Myocyte (in vitro differentiated cells): ENCODE results near the gene GRIK1. TPM values are rescaled to one million over a fixed set of nuclear protein-coding genes. Genes with fewer than 3 reads are reported as not detected.
"Not testable (repeated sequence)": the region's sequence is repeated elsewhere in the genome, so short reads cannot be mapped to it uniquely, and the experiment has no call there.

Experiments
- DNase-seq: peaks from one replicate; pipeline ENCODE4 v3.0.0-alpha.2; 2012; ENCODE audit warnings: low read depth
- polyA plus RNA-seq: library from polyadenylated mRNA; unstranded; fragments of >200 nt; gene quantifications from one replicate; pipeline ENCODE4 v1.2.1, GENCODE V29; 2012; ENCODE audit warnings: missing spikeins
- total RNA-seq: library from RNA; depleted of rRNA; stranded (reverse); fragments of >200 nt; gene quantifications from 2 replicates; pipeline ENCODE4 v1.2.3, GENCODE V29; 2014

The GRIK1 gene
- total RNA-seq, result 0.16 TPM in 1 of 2 replicates, not detected in the other
- 0.23 TPM for polyA plus RNA-seq

DNA sequence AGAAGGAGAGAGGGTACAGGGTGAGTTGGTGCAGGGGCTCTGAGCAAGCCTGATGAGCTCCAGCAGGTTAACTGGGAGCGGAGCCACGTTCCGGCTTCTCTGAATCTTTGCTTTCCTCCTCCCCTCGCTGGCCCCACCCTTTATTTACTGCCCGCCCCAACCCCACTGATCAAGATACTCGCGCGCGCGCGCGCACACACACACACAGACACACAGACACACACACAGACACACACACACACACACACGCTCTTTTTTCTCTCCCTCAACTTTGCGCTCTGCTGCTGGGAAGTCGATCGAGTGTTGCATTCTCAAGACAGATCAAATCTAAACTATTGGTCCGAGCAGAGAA is at the start of gene GRIK1:
Gene GRIK1, minus strand, starts transcription at position 73 of the 352 bp plus-strand sequence.
- DNase-seq, result no peak

DNA sequence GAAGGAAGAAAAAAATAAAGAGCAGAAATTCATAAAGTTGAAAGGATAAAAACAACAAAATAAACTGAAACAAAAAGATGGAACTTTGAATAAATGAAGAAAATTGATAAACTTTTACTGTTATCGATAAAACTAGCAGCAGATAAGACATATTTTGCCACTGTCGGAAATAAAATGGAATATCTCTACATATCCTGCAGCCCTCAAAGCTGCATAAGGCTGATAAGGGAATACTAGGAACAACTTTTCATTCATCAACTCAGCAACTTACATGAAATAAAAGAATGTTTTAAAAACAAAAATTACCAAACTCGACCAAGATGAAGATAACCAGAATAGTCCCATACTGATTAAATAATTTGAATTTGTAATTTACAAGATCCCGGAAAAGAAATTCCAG is 48.0 kb upstream of the GRIK1 start:
- DNase-seq, result no peak

DNA sequence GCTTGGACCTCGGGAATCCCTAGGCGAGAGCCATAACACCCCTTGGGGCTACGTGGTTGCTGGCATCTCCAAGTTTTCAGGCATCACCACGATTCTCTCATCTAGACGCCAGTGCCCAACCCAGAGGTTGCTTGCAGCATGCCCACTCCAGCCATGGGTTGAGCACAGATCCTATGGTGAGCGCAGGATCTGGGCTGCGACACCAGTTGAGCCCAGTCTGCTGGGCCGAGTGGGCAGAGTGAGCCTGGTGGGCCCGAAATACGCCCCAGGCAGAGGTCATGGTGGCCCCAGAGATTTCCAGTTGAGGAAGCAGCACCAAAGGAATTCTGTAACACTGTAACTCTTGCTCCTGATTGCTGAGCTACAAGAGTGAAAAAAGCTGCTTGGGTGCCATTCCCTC is 46.1 kb upstream of the GRIK1 start:
- DNase-seq, result no peak

DNA sequence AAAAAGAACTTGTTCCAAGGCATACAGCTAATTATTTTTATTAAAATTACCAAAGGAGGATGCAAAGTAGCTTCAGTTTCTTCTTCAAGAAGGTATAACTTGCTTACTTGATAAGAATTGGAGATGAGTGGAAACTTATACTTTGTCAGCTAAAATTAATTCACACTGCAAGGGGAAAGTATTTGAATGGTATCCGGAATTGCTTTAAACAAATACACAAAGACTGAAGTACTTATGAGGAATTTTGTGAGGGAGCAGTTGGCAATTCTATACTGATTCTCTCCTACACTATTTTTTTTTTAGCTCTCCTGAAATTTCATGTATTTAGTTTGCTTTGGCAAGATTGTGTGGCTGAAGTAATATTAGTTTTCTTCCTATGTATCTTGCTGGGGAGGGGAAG is 39.2 kb upstream of the GRIK1 start:
- no peak for DNase-seq

DNA sequence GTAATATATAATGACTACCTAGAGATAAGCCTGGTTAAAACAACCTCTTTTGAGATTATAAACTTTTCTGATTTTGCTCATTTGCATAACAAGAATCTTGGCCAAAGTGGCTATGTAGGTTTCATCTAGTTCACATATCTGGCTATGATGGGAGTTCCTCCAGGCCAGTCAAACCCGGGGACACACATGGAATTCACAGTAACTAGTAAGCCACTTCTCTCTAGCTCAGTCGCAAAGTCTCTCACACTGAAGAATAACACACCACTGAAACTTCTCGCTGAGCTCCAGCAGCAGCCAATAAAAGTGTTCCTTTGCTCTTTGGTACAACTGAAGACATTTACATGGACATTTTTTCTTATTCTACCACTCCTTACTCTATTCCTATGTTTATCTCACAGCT is 36.0 kb upstream of the GRIK1 start:
- DNase-seq, result no peak

DNA sequence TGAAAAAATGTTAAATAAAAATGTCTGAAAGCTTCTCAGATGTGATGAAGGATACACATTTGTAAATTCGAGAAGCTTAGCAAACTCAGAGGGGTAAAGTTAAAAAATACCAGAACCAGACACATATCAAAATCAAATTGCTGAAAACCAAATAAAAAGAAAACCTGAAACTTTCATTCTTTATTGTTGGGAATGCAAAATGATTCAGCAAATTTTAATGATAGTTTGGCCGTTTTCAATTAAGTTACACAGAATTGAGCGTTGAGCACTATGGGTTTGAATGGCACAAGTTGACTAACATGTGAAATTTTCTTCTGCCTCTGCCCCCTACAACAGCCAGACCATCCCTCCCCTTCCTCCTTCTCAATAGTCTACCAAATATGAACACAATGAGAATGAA is 33.5 kb upstream of the GRIK1 start:
- DNase-seq, result no peak

DNA sequence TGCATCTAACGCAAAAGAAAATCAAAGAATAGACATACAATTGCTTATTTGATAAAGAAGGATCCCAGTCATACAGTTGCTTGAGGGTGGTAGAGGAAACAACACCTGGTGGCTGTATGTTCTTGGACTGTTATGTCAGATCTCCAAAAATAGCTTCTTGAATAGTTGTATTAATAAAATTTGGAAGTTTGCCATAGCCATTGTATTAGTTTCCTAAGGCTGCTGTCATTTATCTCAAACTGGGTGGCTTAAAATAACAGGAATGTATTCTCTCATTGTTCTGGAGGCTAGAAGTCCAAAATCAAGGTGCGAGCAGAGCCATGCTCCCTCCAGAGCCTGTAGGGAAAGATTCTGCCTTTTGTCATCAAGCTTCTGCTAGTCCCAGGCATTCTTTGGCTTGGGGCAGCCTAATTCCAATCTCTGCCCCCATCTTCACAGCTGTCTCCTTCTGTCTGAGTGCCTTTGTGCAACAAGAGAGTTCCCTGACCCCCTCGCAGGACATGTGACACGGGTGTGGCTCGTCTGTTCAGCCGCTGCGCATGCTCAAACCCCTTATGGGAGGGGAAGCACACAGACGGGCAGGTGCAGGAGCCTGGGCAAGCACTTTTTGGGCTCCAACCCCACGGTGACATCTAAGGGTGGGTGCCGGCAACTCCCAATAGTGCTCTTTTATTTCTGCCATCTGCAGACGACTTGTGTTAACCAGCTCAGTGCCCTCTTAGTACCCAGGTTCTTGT is 21.7 kb upstream of the GRIK1 start:
- peak; percentile 6 for DNase-seq

DNA sequence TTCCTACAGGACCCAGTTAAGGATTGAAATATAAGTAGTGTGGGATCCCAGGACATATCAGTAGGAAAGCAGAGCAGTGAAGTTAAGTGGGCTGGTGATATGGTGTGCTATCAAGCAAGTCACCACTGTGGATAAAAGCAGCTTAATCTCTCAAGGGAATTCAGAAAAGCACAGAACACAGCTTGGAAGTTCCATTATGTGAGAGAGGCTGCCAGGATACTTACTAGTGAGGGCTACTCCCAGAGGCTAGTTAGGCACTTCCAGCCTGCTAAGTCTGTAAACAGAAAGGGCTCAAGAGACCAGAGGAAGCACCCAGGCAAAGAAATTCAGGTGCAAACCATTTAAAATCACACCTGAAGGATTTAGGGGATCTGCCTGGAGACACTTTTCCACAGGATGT is 18.8 kb upstream of the GRIK1 start:
- no peak for DNase-seq

DNA sequence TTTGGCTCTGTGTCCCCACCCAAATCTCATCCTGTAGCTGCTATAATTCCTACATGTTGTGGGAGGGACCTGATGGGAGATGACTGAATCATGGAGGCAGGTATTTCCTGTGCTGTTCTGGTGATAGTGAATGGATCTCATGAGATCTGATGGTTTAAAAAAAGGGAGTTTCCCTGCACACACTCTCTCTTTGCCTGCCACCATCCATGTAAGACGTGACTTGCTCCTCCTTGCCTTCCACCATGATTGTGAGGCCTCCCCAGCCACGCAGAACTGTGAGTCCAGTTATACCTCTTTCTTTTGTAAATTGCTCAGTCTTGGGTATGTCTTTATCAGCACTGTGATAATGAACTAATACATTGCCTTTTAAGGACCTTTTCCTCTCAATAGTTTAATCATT is 18.2 kb upstream of the GRIK1 start:
- not testable (repeated sequence) for DNase-seq

DNA sequence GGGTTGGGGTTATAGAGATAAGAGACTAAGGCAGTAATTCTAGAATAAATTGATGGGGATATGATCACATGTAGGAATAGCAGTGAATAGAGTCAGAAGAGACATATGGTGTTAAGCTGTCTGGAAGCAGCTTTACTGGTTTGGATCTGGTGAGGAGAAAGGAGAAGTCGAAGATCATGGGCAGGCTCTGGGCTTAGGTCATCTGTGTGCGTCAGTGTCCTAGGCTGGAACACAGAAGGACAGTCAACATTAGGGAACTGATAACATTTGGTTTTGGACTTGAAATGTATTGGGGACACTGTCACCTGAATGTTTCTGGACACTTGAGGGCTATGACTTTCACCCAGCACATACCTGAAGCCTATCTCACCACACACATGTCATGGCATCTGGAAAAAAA is 13.9 kb upstream of the GRIK1 start:
- no peak for DNase-seq

DNA sequence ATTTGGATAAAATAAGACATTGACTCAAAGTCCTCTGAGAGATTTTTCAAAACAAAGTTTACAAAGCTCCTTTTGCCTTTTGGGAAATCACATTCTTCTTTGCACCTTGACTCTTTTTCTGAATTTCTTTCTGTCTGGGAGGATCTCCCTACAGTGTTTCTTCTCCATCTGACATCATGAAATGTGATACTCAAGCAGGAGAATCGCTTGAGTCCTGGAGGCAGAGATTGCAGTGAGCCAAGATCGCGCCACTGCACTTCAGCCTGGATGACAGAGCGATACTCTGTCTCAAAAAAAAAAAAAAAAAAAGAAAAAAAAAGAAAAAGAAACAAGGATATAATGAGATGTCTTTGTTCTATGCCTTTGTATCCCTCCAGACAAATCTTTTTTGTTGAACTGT is 13.3 kb upstream of the GRIK1 start:
- no peak for DNase-seq

DNA sequence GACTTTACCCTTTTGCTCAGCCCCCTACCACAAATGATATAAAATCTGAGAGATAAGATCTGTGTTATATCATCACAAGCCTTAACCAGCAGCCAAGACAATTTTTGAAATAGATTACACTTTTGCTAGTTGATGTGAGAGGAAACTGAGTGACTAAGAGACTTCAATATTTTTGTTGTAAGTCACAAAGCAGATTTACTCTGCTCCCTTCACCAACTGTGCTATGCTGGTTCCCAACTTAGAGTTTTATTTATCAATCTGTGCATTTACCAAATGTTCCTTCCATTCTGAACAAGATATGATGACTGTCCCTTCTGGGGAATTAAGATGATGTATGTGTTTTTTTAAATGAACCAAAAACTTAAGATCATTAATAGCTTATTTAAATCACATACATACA is 12.1 kb upstream of the GRIK1 start:
- DNase-seq, result no peak

DNA sequence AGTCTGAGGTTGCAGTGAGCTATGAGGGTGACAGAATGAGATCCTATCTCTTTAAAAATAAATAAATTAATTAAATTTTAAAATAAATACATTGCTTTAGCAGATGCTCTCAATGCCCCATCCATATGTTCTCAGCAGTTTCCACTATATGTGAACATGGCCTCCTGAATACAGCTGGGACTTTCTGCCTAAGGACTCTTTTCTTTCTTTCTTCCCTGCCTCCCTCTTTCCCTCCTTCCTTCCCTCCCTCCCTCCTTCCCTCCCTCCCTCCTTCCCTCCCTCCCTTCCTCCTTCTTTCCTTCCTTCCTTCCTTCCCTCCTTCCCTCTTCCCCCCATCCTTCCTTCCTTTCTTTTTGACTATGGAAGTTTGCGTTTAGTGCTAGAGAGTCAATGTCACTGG is 10.2 kb upstream of the GRIK1 start:
- no peak for DNase-seq

DNA sequence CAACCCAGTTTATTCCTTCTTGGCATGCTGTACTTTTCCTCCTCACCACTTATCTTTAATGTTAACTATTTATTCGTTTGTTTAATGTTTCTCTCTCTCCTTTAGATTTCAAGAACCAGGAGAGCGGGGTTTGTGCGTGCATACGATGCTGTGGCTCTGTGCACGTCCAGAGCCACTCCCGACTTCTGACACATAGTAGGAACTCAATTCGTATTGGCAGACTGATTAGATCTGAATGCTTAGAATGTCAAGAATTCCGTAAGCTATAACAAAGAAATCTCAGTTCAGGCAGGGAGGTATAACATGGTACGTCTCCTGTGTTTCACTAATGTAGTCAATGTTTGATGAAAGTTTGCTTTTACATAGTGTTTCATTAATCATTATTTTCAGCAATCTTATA is 7.3 kb upstream of the GRIK1 start:
- no peak for DNase-seq

DNA sequence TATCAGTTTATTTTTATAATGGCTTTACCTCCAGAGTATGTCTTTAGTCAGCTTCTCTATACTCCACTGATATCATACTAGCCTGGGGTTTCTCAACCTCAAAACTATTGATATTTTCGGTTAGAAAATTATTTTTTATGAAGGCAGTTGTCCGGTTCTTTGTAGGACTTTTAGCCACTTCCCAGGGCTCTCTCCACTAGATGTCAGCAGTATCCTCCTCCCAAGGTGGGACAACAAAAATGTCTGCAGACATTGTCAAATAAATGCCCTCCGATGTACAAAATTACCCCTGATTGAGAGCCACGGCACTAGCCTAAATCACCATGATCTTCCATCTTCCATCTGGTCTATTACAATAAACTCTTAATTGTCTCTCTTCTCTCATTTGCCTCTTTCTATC is 4.1 kb upstream of the GRIK1 start:
- DNase-seq, result no peak

DNA sequence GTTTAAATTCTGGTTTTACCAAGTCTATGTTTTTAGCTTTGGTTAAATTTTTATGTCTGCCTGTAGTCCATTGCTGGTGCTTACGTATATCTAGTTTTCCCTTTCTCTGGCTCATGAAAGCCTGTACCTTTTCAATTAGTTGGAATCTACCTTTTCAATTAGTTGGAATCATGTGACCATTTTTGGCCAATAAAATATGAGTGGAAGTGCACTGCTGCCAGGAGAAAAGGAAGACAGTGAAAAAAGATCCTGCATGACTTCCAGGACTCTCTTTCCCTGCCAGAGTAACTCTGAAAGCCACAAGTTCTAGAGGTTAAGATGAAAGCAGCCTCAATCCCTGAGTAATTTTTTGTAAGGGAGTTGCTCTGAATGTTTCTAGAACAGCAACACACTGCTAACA is 2.2 kb upstream of the GRIK1 start:
- DNase-seq, result no peak

DNA sequence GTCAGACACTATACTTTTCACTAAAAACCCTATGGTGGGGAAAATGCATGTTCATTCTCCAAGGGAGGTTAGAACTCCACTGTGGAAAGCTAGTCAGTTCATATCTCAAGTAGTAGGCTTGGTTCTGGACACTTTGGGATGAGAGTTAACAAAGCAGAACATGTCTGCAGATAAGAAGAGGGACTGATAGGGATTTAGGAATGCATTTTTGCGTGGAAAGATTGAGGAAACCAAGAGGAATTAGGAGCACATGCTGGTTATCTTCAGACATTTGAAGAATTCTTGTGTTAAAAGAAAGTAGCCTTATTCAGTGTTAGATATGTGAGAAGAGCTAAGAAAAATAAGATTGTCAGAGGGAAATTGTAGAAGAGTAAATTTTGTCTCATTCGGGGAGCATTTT is 1.2 kb upstream of the GRIK1 start:
- no peak for DNase-seq

DNA sequence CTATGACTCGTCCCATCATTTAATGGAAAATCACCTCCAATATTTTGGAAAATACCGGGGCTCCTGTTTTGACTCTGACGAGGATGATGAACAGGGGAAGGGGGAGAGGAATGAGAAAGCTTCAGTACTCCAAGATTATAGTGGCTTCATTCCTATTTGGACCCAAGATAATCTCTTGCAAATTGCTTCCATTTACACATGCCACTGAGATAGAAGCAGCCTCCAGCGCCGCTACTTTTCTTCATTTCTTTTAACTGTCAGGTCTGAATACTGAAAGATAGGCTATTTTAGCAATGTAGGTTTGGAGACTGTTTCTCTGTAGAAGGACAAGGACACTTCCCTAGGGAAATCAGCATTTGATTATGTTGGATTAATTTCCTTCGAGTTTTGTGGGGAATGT is 565 bp upstream of the GRIK1 start:
- no peak for DNase-seq

DNA sequence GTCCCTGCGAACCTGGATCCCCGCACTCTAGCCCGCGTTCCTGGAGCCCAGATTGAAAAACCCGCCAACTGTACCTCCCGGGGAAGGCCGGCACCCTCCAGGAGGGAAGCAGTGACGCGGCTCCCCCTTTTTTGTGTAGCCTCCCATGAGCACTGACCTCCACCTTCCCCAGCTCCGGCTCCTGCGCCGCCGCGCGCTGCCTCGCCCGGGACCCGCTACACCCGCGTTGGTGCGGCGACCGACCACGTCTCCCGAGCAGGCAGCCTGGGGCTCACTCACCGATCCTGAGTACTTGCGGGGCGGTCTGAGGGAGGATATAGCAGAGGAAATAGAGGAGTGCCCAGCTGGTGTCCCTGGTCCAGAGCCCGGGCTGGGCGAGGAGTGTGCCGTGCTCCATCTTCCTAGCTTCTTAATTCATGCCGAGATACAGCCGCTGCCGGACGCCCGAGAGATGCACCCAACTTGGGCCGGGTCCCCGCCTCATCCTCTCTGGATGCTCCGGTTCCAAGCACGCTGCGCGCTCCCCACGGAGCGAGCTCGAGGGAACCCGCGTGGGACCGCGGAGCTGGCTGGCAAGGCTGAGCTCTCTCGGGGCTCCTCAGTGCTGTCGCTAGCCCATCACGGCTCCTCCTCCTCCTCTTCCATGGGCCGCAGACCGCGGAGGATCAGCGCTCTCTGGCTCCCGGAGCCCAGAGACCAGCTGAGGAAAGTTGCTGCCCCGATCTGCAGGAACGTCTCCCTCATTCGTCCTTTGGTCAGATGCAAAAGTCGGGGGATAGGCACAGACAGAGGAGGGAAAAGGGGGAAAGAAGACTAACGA is 482 bp downstream of the GRIK1 start:
- no peak for DNase-seq

DNA sequence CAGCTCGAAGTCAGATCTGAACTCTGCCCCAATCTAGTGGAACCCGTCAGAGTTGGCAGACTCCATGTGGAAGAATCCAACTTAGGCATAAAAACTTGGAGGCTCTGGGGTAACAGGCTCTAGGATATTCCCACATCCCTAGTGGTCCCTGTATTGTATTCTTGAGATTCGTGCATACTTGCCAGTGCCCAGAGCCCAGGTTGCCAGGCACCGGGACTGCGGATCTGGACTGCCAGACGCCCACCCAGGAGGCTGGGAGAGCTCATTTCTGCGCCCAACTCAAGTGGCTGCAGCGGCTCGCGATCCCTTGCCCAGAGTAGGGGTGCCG is 1.1 kb downstream of the GRIK1 start:
- no peak for DNase-seq

DNA sequence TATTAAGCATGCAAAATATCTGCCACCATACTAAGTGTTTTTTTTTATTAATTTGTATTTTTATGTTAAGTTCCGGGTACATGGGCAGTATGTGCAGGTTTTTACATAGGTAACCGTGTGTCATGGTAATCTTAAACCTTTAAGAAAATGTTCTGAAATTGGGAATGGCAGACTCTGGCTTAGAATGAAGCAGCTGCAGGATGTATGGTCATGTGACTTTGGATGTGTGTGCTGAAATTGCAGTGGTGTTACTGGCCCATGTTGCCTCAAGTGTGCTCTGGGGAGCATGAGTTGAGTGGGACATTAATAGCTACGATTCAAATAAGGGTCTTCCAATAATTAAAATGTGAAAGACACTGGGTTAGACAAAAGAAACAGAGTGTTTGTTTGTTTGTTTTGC is 6.7 kb downstream of the GRIK1 start:
- no peak for DNase-seq

DNA sequence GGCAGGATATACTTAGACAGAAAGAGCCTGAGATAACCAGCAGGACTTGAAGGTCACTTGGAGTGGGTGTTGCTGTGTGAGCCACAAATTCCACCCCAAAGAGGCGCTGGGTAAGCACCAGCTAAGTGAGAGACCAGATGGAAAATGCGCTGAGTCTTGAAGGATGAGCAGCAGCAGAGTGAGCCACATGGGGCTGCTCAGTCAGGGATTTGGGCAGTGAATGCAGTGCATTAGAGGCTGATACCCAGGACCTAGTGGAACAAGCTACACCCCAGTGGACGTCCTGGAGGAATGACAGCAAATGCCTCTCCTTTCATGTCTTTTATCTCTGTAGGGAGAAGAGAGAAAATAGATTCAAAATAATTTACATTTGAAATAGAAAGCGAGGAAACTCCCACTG is 11.3 kb downstream of the GRIK1 start:
- DNase-seq, result no peak

DNA sequence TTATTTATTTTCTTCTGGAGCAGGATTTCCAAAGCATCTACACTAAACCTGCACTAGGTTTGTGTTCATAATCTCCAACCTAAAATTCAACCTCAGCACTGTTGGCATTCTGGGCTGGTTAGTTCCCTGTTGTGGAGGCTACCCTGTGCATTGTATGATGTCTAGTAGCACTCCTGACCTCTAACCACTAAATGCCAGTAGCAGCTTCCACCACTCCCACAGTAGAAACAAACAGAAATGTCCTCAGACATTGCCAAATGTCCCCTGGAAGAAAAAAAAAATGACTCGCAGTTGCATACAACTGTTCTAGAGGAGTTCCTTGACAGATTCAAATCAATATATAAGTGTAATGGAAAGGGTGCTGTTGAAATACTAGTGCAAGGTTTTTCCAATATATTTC is 18.9 kb downstream of the GRIK1 start:
- no peak for DNase-seq
